MCF 10A (cell line): ENCODE measurements around the gene HOXD10. TPM values are rescaled to one million over a fixed set of nuclear protein-coding genes. Genes with fewer than 3 reads are reported as not detected.

Experiments used
- BruUV-seq: library from RNA; stranded (reverse); fragments of 400-500 nt; replicated peaks from 2 replicates; lab custom pipeline; 2021; lab: Mats Ljungman, UMichigan
- CTCF ChIA-PET: fragments of 300-600 bp; sonication (Branson Sonifier 250); formaldehyde crosslinking; extraction: SDS; loops from one replicate; lab custom pipeline; 2021; ENCODE audit warnings: antibody characterized with exemption, inconsistent platforms; lab: Yijun Ruan, JAX
- POLR2A ChIA-PET: fragments of 300-600, 350-650 bp; sonication (Branson Sonifier 250); formaldehyde crosslinking; extraction: SDS; loops from one replicate; lab custom pipeline; 2020; ENCODE audit warnings: antibody characterized with exemption, inconsistent platforms; lab: Yijun Ruan, JAX
- DNase-seq: peaks from one replicate; pipeline ENCODE4 v3.0.0-alpha.2; 2018; ENCODE audit not compliant: unreplicated experiment
- H3K27ac Mint-ChIP-seq: one replicate; pipeline ENCODE4 v1.8.0; 2022; ENCODE audit warnings: mild to moderate bottlenecking, low read depth, mixed read lengths; ENCODE audit not compliant: unreplicated experiment
- H3K27me3 Mint-ChIP-seq: one replicate; pipeline ENCODE4 v1.8.0; 2022; ENCODE audit warnings: mixed read lengths; ENCODE audit not compliant: insufficient read depth, unreplicated experiment
- H3K36me3 Mint-ChIP-seq: one replicate; pipeline ENCODE4 v1.8.0; 2022; ENCODE audit warnings: mild to moderate bottlenecking, moderate library complexity, mixed read lengths; ENCODE audit not compliant: insufficient read depth, unreplicated experiment
- H3K4me1 Mint-ChIP-seq: one replicate; pipeline ENCODE4 v1.8.0; 2022; ENCODE audit warnings: mixed read lengths; ENCODE audit not compliant: insufficient read depth, unreplicated experiment
- H3K4me3 Mint-ChIP-seq: one replicate; pipeline ENCODE4 v1.8.0; 2022; ENCODE audit warnings: mild to moderate bottlenecking, moderate library complexity, mixed read lengths; ENCODE audit not compliant: unreplicated experiment
- H3K9me3 Mint-ChIP-seq: one replicate; pipeline ENCODE4 v1.8.0; 2022; ENCODE audit warnings: mixed read lengths; ENCODE audit not compliant: unreplicated experiment
- CTCF ChIP-seq: fragments of 200-600 bp; IDR thresholded peaks from one replicate; pipeline ENCODE4 v1.8.0; 2022; ENCODE audit warnings: antibody characterized with exemption, mild to moderate bottlenecking; ENCODE audit not compliant: unreplicated experiment
- intact Hi-C: fragments of 100-400 bp; cut with micrococcal nuclease; formaldehyde crosslinking; loops from 2 replicates; pipeline ENCODE4 v1.14.1; 2022
- total RNA-seq: library from RNA; stranded (reverse); gene quantifications from 2 replicates; pipeline ENCODE4 v1.2.3, GENCODE V29; 2022

HOXD10 gene
- total RNA-seq, 1 experiment from 2014 or later = not detected

GRCh38 chr2:176105730-176106580, 10.6 kb upstream of the HOXD10 start:
- Mint-ChIP-seq H3K36me3 (no peaks in the 10 kb centered on the region), H3K27me3 (peaks cover 22% of the 10 kb centered on the region), H3K4me1 (peaks cover 7% of the 10 kb centered on the region), H3K27ac (peak overlapping the region; percentile 41), H3K4me3 (peak overlapping the region; percentile 24), H3K9me3 (no peaks in the 10 kb centered on the region)
- no peak for DNase-seq
- ChIA-PET POLR2A (interaction anchor here (1.0 kb wide), 1 partner anchor 9 kb away, joined by 4 read pairs; no protein-coding TSS in a partner anchor), CTCF (interaction anchor here (0.7 to 1.6 kb wide), 4 partner anchors 8 to 854 kb away, joined by 3 to 8 read pairs (median 4); no protein-coding TSS in a partner anchor)
- BruUV-seq = no TSS peak
- no peak for TF ChIP-seq CTCF
- intact Hi-C loops = no loop called here

DNA sequence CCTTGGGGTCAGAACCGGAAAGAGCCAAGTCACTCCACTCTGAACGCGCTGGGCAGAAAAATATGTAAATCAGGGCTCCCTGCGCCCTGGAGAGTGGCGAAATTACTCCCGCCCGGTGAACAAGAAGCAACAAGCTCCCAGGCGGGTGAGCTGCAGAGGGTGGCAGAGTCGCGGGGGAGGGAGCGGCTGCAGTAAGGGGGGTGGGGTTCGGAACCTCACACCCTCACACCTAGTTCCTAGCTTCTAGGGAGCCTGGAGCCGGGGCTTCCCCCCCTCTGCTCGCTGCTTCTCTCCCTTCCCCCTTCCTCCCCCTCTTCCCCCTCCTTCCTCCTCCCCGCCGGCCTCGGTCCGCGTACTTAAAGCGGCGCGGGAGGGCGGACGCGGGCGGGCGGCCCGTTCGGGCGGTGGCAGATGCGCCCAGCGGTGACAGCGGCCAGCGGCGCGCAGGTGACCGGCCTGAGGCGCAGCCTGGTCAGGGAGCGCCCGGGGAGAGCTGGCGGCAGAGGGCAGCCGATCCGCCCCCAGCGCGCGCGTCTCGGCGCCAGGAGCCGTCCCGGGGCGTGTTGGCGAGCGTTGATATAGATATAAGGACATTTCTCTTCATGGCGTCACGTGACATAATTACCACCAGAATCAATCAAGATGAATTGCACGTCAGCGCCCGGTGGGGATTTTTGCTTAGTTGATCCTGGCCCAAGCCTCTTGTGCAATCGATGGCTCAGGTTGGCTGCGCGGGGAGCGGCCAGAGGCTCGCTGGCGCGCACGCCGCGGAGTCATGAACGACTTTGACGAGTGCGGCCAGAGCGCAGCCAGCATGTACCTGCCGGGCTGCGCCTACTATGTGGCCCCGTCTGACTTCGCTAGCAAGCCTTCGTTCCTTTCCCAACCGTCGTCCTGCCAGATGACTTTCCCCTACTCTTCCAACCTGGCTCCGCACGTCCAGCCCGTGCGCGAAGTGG, 9.7 kb upstream of the HOXD10 start, which contains the start of gene HOXD11:
Gene HOXD11, plus strand, starts transcription at position 700 of the 959 bp plus-strand sequence. Its CDS starts 76 bp downstream, at position 776.
- Mint-ChIP-seq H3K27me3 (peaks cover 22% of the 10 kb centered on the region), H3K4me3 (peak within 1 kb of the TSS; percentile 24), H3K9me3 (no peaks in the 10 kb centered on the region), H3K36me3 (no peaks in the 10 kb centered on the region), H3K4me1 (peaks cover 7% of the 10 kb centered on the region), H3K27ac (peak within 1 kb of the TSS; percentile 41)
- BruUV-seq = no TSS peak
- intact Hi-C loops = no loop called here
- DNase-seq = peak; percentile 42
- TF ChIP-seq CTCF = no peak
- ChIA-PET CTCF (interaction anchor here (0.7 to 1.6 kb wide), 4 partner anchors 9 to 448 kb away, joined by 3 to 8 read pairs (median 3); partner anchors contain the start of gene HOXD10), POLR2A (interaction anchor here (1.0 kb wide), 1 partner anchor 10 kb away, joined by 4 read pairs; no protein-coding TSS in a partner anchor)

GRCh38 chr2:176107731-176108181, 8.8 kb upstream of the HOXD10 start:
- intact Hi-C loops = no loop called here
- no peak overlapping the region for H3K27ac Mint-ChIP-seq
- POLR2A ChIA-PET = no interaction called here
- TF ChIP-seq CTCF = no peak
- peaks cover 7% of the 10 kb centered on the region for H3K4me1 Mint-ChIP-seq
- CTCF ChIA-PET = interaction anchor here (1.6 kb wide), 1 partner anchor 10 kb away, joined by 8 read pairs; no protein-coding TSS in a partner anchor
- peaks cover 22% of the 10 kb centered on the region for H3K27me3 Mint-ChIP-seq
- no peaks in the 10 kb centered on the region for H3K36me3 Mint-ChIP-seq
- no peak for DNase-seq
- no TSS peak for BruUV-seq
- no peaks in the 10 kb centered on the region for H3K9me3 Mint-ChIP-seq
- H3K4me3 Mint-ChIP-seq = no peak overlapping the region
